ENCODE measurements around the gene SORD. TPM values are rescaled to one million over a fixed set of nuclear protein-coding genes. Genes with fewer than 3 reads are reported as not detected.
A peak's percentile ranks its signal among the peaks of the same experiment; 100 is the strongest.
"Not testable (repeated sequence)": the region's sequence is repeated elsewhere in the genome, so short reads cannot be mapped to it uniquely, and the experiment has no call there.

The SORD gene
- total and polyA plus RNA-seq, 9 of the 15 experiments (the other 6 are each of a cell fraction or from before 2014, with no cell fraction given) = 5.9 to 79.2 (median 29.6) TPM

GRCh38 chr15:45036812-45037781, 14.1 kb downstream of the SORD start (continued):
- 0 out of 4 replicates have a peak, but pooled peaks of 1 of the 2 experiments have one; percentile 29 for TF ChIP-seq TBL1XR1 (IDR thresholded peaks at IDR 0.05; ENCODE audit: low read length in 2 of 2)
- peak; percentile 92 for TF ChIP-seq DEAF1 (CRISPR knock-in tag; IDR thresholded peaks at IDR 0.05)
- TF ChIP-seq ATF7 (IDR thresholded peaks at IDR 0.05) = 0 out of 2 replicates have a peak, but pooled peaks have one; percentile 31
- peak; percentile 91 for TF ChIP-seq REST (IDR thresholded peaks at IDR 0.05; ENCODE audit: borderline replicate concordance)
- not testable (repeated sequence) for TF ChIP-seq REST (CRISPR knock-in tag; IDR thresholded peaks at IDR 0.05; ENCODE audit: low read depth)

Measured in K562 (cell line).